Measurements from ENCODE around the gene ZBTB32.

- no peak for TF ChIP-seq POLR2AphosphoS5 (IDR thresholded peaks at IDR 0.05)
- TF ChIP-seq CTCF (IDR thresholded peaks at IDR 0.05): no peak
These were observed 39.5 kb downstream of the ZBTB32 start for GRCh38 chr19:35743640-35744429.
